Activated CD4-positive, alpha-beta T cell treated with anti-CD3 and anti-CD28 coated beads for 24 hours (primary cell): ENCODE data around the gene XIRP2.
"Not testable (repeated sequence)": the region's sequence is repeated elsewhere in the genome, so short reads cannot be mapped to it uniquely, and the experiment has no call there.

Experiments used
- DNase-seq, 2 donors: peaks; one replicate each; pipeline ENCODE4 v3.0.0-alpha.2; 2020; ENCODE audit warnings: low read depth in 2 of 2

XIRP2 gene

GRCh38 chr2:167052825-167053224, 164.5 kb downstream of the XIRP2 start:
- no peak for DNase-seq

GRCh38 chr2:167054881-167055280, 166.6 kb downstream of the XIRP2 start:
- DNase-seq, result no peak

DNA sequence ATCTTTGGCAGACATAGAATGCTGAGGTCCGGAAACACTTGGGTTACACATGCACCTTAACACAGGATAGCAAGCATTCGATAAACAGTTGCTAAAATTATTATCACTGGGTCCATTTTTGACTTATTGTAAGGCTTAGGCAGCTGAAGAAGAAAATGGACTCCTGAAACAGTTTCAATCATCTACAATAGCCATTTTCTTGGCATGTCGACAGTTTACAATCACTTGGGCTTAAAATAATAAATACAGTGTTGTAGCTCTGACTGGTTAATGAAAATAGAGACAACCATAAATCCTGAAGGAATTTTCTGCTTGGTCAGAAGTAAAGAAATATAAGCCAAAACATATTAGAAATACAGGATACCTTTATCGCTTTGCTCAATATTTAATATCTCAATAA, 169.2 kb downstream of the XIRP2 start:
- no peak for DNase-seq

DNA sequence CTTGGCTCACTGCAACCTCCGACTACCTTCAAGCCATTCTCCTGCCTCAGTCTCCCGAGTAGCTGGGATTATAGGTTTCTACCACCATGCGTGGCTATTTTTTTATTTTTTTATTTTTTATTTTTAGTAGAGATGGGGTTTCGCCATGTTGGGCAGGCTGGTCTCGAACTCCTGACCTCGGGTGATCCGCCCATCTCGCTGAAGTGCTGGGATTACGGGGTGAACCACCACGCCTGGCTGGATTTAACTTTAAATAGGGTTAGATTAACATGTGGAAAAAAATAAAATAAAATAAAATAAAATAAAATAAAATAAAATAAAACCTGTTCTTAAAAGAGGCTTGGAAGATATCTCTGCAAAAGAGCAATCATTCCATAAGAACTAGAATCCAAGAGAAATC, 170.9 kb downstream of the XIRP2 start:
- DNase-seq, result no peak

GRCh38 chr2:167069855-167070254, 181.6 kb downstream of the XIRP2 start:
- DNase-seq, result no peak

GRCh38 chr2:167075708-167076107, 187.4 kb downstream of the XIRP2 start:
- DNase-seq, result not testable (repeated sequence)

- not testable (repeated sequence) for DNase-seq
Measured at GRCh38 chr2:167098931-167099330, 210.7 kb downstream of the XIRP2 start.

DNA sequence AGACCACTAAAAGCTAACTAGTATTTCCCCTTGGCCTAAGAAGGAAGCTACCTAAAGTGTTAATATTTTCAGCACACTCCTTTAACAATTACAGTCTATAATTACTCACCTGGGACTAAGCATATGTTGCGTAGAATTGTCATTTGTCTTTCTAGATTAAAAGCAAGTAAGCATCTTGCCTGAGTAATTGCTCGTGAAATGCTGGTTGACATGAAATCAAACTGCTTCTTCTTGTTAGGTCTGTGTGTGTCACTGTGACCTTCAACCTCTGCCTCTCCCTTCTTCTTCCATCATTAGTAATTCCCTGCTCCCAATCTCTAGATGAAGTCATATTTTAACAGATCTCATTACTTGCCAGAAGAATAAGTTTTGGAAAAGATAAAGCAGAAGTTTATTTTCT, 212.2 kb downstream of the XIRP2 start:
- DNase-seq, result no peak

DNA sequence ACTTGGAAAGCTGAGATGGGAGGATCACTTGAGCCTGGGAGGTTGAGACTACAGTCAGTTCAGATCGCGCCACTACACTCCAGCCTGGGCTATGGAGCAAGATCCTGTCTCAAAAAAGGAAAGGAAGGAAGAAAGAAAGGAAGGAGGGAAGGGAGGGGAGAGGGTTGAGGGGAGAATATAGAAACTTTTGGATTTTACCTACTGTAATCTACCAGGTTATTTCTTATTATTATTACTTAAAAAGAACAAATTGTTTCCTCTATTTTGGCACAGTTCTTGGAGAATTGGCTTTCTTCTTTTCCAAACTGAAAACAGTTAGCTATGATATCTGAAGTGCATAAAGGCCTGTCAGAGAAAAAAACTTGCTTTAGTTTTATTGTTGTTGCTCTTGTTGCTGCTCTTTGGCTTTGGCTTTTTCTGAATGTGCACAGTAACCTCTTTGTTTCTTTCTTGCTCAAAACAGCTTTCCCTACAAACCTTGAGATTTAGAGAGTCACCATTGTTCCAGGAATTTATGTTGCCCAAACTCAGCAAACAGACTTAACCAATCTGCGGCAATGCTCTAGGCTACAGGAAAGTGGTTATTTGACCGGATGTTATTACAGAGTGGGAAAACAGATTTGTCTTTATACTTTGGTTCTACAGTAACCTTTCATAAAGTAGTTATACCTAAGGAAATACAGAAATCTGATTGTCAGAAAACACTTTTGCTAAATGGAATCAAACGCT, 214.9 kb downstream of the XIRP2 start:
- DNase-seq, result no peak

DNA sequence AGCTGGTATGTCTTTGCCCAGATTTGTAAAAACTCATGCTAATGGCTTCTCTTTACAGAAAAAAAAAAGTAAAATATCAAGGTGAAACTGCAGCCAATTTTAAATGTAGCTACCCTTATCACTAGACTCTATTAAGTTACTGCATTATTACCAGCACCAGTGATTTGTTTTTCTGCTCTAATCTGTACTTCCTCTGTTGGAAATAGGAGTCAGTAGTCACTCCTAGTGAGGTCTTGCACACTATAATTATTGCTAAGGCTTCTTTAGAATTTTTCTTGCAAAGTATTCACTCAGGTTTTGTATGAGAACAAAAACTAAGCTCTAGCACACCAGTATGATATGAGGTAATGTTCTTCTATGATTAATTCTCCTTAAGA, 215.5 kb downstream of the XIRP2 start:
- no peak for DNase-seq

- DNase-seq, result no peak
Measured at GRCh38 chr2:167104691-167105090, 216.4 kb downstream of the XIRP2 start.

DNA sequence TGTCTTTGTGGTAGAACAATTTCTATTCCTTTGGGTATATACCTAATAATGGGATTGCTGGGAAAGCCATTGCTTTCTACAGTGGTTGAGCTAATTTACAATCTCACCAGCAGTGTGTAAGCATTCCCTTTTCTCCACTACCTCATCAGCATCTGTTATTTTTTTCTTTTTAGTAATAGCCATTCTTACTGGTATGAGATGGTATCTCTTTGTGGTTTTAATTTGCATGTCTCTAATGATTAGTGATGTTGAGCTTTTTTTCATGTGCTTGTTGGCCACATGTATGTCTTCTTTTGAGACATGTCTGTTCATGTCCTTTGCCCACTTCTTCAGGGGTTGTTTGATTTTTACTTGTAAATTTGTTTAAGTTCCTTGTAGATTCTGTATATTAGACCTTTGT, 221.4 kb downstream of the XIRP2 start:
- DNase-seq, result not testable (repeated sequence)

GRCh38 chr2:167110345-167110744, 222.1 kb downstream of the XIRP2 start:
- no peak for DNase-seq

- no peak for DNase-seq
Measured at GRCh38 chr2:167114018-167114417, 225.7 kb downstream of the XIRP2 start.

DNA sequence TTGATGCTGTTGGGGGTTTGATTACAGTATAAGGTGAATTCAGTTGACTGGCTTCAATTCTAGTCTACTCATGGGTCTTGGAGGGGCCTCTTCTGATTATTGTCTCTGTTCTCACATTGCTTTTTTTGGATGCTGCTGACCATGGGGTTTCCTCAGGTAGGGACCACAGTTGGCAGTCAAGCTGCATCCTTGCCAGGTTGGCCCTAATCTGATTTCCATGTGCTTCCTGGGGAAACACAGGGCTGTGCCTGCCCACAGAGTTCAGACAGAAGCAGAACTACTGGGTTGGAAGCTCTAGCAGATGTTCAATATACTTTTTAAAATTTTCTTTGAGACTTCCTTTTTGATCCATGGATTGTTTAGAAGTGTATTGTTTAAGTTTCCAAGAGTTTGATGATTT, 227.3 kb downstream of the XIRP2 start:
- DNase-seq, result no peak

DNA sequence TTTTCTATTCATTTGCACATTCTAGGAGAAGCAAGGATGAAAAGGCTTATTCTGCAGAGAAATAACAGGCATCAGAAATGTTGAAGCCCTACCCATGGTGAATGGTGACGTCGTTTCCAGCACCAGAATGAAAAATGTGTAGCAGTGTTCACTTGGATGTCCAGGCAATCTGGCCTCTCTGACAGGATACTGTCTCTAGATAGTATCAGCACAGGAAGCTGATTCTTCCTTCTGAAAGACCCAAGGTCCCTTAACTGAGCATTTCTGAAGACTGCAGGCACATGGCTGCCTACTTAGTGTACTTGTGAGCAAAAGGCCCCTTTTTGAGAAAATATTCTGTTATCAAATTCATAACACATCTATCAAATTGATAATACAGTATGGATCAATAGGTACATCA, 234.1 kb downstream of the XIRP2 start:
- DNase-seq, result no peak

GRCh38 chr2:167126165-167126564, 237.9 kb downstream of the XIRP2 start:
- no peak for DNase-seq

DNA sequence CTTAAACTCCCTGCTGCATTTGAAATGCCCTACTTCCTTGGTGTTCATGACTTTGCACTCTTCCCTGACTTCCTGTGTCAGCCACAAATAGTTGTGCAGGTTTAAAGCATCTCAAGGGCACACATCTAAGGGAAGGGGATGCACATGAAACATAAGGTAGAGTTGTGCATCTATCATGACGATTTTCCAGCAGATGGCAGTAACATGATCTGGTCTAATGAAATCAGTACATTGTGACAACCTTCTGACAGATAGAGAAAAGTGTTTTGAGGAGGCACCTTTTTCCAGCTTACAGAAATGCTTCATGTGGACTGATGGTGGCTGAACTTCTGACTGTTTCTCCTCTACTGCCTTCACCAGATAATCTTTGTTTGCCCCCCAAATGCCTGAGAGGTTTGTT, 238.9 kb downstream of the XIRP2 start:
- no peak for DNase-seq

GRCh38 chr2:167128130-167128529, 239.8 kb downstream of the XIRP2 start:
- no peak for DNase-seq

- DNase-seq, result no peak
Measured at GRCh38 chr2:167132066-167132465, 243.8 kb downstream of the XIRP2 start.

GRCh38 chr2:167132906-167133555, 244.8 kb downstream of the XIRP2 start:
- DNase-seq, result no peak

GRCh38 chr2:167133614-167134013, 245.3 kb downstream of the XIRP2 start:
- DNase-seq, result no peak

DNA sequence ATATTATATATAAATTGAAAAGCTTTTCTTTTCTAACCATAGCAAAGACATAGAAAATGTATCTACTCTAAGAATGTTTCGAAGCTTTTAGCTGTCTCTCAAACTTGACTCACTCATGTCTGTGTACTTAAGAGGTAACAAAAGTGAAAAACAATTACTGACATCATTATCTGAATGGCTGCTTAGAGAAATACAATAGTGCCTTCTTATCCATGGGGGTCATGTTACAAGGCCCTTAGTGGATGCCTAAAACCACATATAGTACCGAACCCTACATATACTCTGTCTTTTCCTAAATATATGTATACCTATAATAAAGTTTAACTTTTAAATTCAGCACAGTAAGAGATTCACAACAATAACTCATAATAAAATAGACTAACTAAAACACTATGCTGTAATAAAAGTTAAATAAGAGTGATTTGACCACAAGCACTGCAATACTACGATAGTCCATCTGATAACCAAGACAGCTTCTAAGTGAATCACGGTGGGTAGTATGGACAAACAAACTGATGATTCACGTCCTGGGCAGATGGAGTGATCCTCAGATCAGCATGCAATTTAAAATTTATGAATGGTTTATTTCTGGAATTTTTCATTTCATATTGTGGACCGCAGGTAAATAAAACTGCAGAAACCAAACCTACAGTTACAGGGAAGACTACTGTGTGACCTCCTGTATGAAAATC, 246.2 kb downstream of the XIRP2 start:
- no peak for DNase-seq
